G401 (cell line): ENCODE measurements around the gene CES2. TPM values are rescaled to one million over a fixed set of nuclear protein-coding genes. Genes with fewer than 3 reads are reported as not detected.

Source experiments
- DNase-seq: peaks from one replicate; pipeline ENCODE4 v3.0.0-alpha.2; 2015; ENCODE audit warnings: low spot score
- in situ Hi-C: cut with HindIII; loops from 2 replicates; pipeline ENCODE4 v1.10.0; 2016; ENCODE audit warnings: low sequenced_read_pairs, mixed read lengths
- total RNA-seq: library from RNA; depleted of rRNA; stranded (reverse); fragments of >200 nt; shearing (Covaris generic); gene quantifications from 2 replicates; pipeline ENCODE4 v1.2.3, GENCODE V29; 2014

The CES2 gene
- total RNA-seq, 1 experiment from 2014 or later: 41.2 TPM

DNA sequence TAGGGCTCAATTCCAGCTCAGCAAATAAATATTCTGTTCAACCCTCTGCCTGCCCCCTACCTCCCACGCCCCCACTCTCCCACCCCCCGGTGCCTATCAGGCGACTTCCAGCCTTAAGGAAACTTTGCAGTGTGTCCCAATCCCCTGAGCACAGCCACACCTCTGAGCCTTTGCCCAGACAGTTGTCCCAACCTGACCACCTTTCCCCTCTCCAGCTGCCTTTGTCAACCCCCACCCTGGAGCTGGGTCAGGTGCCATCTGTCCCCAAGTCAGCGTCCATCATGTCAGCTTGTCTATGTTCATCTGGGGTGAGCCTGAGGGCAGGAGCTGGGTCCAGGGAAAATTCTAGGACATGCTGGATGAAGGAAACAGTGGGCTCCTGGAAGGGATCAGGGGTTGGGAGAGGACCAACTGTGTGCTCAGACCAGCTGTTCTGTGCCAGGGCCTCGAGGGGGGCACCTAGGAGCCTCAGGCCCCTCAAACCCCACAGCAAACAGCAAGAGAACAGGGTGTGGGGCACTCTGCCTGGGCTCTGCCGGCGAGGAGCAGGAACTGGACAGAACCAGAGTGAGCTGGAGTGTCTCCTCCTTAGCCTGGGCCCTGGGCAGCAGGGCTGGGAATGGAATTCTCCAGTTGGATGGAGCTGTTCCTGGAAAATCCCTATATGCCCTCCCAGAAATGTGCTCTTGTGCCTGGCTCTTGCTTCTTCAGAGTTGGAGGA is 34.4 kb upstream of the CES2 start:
- peak; percentile 83 for DNase-seq
- in situ Hi-C loops: no loop called here

DNA sequence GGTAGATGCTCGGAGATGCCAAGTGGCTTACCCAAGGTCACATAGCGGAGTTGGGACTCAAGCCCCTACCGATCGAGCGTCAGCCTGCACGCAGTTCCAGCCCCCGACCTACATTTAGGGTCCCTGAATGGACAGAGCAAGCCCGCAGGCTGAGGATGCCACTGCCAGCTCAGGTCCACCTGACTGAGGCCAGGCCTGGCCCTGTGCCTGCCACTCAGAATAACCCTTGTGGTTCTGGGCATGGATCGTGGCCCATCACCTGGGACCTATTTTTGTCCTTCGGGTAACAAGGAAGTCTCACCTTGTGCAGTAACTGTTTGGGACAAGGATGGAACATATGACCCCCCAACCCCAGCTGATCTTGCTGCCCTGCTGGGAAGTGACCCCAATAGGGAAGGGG is 33.7 kb upstream of the CES2 start:
- in situ Hi-C loops: no loop called here
- DNase-seq: peak; percentile 89

DNA sequence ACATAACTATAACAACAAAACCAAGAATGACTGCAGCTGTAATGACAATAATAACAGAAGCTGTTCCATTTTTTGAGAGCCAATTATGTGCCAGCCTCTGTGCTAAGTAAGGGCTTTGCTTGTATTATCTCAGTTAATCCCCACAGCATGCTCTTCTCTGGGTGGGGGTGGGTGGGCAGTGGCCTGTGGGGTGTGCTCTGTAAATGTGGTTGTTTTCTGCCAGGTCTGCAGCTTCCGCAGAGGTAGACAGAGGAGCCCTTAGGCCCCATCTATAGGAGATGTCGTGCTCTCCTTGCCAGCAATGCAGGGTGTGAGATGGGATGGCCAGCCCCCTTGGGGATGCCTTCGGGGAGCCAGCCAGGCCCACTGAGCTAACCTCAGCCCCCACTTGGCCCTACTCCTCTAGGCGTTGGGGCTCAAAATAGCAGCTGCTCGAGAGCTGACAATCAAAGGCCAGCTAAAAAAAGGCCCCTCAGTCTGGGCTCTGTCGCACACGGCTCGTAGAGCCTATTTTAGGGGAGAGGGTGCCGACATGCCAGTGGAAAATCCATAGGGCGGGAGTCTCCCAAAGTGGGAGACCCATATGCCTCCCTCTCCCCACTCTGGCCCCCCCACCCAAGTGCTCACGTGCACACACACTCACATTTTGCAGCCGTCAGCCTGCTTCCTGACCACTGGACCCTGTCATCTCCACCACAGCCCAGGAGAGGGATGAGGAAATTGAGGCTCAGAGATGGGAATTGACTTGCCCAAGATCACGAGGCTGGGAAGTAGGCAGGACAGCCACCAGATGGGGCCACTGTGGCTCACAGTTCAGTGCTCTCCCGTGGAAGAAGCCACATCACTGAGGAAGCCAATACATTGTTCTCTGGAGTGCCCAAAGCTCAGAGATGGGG is 32.4 kb upstream of the CES2 start:
- in situ Hi-C loops: no loop called here
- DNase-seq: no peak

DNA sequence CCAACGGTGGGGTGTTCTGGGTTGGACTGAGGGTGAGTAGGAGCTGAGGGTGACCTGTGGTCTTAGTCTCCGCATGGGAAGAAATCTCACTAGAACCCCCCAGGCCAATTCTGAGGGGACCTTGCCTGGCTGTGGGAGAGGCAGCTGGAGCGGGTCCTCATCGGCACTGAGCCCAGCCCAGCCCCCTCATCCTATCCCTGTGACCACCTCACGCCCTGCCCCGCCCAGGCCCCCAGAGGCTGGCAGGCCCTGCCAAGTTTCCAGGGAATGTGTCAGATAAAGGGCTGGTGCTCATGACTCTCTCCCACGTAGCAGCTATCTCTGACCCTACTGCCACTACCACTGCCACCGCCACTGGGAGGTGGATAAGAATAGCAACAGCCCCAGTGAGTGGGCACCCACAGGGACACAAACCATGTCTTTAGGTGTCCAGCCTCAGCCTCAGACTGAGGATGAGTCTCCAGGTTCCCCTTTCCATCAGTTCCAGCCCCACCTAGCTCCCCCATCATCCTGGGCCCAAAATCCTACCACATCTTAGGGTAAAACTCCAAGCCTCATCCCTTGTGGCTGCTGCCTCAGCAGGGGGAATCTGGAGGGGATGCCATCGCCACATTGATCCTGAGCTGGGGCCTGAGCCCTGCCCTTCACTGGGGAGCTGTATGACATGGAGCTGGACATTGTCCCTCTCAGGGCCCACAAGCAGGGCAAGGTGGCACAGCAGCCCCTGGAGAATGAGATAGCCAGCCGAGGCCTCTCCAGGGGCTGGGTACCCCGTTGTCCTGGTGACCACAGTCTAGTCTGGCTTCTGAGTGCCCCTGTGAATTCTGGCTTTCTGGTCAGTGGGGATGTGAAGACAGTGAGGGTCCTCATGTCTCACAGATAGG is 31.5 kb upstream of the CES2 start:
- DNase-seq: no peak
- in situ Hi-C loops: no loop called here

DNA sequence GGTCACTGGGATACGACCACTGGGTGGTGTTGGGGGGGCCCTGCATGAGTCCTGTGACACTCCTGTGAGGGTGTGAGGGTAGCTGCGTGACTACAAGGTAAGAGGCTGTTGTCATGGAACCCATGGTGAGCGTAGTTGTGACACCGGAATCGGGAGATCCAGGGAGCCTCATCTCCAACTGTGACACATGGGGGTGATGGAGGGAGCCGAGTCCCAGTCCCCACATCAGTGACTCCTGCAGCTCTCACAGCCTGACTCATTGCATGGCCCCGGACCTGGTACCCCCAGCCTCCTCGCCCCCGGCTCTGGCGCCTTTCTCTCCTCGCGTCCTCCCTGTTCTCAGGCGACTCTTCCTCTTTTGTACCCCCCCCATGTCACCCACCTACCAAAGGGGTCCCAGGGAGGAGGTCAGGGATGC is 30.9 kb upstream of the CES2 start:
- no peak for DNase-seq
- in situ Hi-C loops: no loop called here

DNA sequence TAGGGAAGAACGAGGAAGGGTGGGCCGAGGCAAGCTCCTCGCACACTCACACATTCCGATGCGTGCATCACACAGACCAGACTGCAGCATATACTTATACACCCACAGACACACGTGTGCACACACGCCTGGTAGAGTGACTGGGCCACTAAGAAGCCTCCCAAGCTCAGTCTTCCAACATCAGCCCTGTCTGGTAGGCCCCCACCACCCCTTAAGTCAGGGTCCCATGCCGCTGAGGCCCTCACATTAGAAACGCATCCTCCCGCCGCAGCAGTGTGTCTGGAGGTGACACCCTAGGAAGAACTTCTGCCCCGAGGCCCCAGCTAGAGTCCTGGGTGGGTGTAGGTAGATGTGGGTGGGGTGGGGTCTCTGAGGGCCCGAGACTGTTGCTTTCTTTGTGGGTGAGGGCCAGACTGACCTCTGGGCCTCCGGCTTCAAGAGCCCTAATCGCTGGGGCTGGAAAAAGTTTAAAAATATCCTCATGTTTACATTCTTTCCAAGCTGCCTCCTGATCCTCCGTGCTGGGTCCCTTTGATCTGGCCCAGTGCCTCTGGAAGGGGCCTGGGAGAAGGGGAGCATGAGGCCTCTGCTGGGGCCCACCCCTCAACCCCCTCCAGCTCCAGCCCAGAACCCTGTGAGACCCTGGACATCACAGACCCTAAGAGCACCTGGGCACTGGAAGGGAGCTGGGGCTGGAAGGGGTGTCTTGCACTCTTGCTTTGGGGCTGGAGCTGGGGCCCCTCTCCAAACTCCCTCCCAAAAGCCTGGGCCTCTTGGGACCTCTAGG is 30.3 kb upstream of the CES2 start:
- no peak for DNase-seq
- in situ Hi-C loops: no loop called here

DNA sequence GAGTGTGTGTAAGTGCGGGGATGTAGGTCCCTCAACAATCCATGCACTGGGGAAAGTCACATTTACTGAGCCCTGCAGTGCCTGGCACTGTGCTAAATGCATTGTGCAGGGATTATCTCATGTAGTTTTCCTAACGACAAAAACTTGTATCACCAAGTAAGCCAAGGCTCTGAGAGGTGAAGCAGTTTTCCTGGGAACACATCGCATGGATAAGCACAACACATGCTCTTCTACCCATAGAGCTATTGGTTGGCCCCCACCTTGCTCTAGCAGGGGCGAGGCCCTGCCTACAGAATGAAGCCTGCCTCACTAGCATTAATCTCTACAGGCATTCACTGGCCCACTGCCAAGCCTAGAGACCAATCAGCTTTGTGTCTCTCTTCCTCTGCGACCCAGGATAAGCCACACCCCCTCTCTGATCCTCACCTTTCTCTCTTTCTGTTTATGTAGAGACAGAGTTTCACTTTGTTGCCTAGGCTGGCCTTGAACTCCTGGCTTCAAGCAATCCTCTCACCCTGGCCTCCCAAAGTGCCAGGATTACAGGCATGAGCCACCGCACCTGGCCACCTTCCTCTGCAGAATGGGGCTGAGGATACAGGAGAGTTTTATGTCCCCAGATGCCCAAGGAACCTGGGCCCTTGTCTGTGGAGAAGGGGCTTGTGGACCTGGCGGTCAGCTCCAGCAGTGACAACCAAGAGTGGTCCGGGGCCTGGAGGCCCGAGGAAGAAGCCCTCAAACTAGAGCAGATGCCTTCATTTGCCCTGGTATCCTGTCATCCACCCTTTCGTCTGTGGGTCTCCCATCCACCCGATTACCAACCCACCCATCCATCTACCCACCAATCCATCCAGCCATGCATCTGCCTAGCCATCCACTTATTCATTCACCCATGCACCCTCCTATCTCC is 29.4 kb upstream of the CES2 start:
- DNase-seq: no peak
- in situ Hi-C loops: no loop called here

DNA sequence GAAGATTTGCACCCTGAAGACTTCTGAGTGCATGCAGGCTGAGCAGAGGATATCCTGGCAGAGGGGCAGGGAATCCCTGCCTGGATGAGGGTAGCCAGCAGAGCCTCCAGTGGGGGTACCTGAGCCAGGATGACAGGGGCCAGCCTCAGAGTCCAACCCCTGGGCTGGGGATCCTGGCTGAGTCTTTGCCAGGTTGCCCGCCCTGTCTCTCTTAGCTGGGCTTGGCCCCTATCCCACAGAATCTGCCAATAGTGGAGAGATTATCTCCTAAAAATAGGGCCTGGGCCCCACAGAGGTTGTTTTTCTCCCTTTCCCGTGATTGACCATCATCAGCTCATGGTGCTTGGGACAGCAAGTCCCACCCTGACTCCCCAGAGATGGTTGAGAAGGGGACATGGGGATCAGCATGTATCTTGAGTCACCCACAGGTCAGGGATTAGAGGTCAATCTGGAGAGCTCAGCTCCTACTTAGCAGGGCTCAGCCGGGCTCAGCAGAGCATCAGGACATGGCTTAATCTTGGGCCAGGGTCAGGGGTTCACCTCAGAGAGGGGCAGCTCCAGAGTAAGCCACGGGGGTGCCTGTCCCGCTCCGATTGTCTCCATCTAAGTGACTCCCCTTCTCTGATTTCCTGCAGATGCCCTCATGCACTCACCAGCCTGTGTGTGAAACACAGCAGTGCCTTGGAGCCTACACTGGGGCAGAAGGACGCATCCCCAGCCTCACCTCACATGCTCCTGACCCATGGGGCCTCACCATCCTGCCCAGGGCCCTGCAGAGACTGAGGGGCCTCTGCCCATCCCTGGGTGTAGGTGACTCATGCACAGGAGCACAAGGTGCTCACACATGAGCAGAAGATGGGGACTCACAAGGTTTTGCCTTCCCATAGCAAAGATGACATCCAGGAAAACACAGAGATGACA is 28.1 kb upstream of the CES2 start:
- no peak for DNase-seq
- in situ Hi-C loops: no loop called here

DNA sequence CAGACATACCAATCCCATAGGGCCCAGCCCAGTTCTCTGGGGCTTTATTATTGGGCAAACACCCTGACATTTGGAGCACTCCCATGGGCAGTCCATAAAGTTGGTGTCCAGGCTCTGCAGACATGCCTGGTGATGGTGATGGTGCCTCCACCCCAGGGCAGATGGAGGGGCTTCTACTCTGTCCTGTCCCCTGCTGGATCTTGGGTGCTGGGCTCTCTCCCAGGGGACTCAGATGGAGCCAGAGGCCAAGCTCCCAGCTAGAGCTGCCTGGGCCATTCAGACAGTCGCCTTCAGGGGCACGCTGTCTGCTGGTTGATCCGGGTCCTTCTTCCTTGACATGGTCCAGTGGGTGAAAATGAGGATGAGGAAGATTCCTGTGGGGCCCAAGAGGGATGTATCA is 27.2 kb upstream of the CES2 start:
- in situ Hi-C loops: no loop called here
- no peak for DNase-seq

DNA sequence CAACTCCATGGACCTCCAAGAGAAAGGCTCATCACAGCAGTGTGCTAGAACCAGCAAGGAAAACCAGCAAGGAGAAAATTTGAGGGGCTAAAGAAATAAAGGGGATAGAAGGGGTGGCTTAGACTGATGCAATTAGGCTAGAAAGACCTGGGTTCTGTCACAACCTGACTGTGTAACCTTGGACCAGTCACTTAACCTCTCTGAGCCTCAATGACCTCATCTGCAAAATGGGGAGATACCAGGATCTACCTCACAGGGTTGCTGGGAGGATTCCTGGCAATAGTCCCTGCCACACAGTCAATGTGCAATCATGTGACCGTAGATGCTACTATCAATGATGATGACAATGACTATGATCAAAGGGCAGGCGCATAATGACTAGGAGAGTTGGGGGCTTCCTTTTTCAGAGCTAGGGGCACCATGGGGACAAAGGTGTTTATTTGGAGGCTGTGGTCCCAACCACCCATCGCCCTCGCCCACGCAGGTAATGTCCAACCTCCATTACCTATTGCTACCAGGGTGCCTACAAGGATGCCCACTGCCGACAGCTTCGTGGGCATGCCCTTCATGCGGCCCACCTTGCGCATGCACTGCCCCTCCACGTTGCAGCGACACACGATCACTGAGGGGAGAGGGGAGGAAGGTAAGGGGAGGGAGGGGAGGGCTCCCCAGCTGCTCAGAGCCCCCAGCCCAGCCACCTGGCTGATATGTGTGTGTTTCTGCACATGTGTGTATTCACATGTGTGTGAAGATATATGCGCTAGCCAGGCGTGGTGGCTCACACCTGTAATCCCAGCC is 26.4 kb upstream of the CES2 start:
- in situ Hi-C loops: no loop called here
- DNase-seq: no peak

DNA sequence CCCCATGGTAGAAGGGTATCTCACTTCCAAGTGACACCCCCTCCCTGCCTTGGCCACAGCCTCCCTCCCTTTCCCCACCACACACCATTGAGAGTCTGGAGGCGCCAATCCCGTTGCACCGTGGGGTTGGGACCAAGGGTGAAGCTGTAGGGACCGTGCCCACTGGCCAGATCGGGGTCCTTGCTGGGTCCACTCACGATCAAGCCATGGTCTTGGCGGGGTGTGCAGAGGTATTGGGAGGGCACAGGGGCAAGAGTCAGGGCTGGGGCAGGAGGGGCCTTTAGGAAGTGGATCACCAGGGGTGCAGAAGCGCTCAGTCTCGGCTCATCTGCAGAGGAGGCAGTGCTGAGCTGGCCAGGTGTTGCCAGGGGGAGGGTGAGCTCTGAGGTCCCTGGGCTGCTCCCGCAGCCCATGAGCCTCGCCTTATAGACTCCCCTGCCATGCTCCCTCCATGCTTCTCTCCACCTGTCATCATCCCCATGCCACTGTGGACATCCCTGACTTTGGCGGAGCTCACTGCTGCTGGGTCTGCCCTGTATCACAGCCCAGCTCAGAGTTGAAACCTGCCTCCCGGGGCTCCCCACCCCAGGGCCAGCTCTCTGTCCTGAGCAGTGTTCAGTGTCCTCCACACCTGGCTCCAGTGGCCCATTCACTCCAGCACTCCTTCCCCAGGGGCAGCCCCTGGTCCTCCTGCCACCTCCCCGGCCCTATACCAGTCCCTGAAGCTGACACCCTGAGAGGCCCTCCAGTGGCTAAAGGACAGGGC is 25.0 kb upstream of the CES2 start:
- in situ Hi-C loops: no loop called here
- DNase-seq: no peak

DNA sequence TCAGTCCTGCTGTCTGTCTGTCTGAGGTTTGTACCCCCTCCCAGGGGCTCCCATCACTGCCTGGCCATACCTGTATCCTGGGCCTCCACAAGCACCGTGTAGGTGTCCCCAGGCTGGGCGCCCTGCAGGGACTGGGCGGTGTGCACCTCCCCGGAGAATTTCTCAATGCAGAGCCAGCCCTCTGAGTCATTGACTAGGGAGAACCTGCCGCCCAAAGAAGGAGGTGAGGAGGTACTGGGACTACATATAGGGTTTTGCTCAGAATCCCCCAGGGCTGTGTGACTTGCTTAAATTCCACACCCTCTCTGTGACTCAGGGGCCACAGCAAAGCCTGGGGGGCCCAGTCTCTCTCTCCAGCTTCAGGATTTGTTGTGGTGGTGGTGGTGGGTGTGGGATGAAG is 24.2 kb upstream of the CES2 start:
- in situ Hi-C loops: no loop called here
- DNase-seq: no peak

DNA sequence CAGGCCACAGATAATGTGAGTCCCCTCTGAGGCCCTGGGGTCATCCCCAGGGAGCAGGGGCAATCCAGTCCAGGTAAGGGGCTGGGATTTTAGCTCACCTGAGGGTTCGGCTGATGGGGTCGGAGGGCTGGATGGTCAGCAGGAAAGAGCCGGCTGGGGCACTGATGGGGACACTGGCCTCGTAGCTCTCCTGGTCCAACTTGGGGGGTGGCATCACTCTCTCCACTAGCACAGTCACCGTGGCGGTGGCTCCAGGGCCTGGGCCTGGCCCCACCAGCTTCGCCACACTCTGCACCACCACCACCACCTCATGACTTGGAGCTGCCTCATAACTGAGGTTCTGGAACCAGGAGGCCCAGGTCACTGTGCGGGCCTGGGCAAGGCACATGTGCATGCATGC is 23.5 kb upstream of the CES2 start:
- DNase-seq: no peak
- in situ Hi-C loops: no loop called here

DNA sequence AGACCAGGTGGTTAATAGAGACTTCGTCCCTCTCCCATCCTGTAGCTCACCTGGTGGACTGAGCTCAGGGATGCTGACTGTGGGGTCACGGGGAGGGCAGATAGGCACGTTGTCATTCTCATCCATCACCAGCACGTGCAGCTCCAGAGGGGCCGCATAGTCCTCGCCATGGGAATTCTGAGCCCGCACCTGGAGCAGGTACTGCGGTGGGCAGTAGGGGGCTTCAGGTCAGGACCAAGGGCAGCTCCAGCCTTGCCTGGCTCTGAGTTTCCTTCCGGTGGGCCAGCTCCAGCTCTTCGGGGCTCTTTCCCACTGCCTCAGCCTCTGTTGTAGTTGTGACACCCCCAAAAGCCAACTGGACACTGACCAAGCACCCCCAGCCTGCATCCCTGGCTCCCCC is 22.2 kb upstream of the CES2 start:
- no peak for DNase-seq
- in situ Hi-C loops: no loop called here

DNA sequence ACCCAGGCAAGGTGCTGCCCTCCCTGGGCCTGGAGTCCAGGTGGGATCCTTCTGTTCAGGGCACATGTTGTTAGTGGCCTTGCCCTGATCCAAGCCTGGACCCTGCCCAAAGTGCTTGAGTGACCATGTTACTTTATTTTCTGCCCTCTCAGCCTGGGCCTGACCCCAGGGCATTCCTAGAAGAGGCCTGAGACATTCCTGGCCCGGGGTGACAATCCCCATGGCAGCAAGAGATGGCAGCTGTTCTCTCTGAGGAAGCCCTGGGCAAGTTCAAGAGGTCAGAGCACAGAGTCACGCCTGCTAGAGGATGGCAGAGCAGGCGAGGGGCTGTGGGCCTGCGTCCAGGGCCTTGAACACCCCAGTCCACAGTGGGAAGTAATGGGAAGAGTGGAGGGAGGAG is 21.6 kb upstream of the CES2 start:
- in situ Hi-C loops: no loop called here
- no peak for DNase-seq

DNA sequence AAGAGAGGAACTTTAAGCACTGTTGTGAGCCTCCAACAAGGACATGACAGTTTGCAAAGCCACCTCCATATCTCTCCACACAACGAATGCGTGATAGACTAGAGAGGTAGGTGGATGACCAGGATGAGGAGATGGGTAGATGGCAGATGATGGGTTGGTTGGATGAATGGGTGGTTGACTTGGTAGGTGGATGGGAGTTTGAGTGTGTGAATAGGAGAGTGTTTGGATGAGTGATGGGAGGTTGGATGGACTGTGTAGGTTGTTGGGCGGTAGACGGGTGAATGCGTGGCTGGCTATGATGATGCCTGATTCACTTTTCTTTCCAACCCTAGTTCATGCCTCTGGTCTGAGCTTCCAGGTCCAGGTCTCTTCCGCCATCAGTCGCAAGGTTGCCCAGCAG is 20.8 kb upstream of the CES2 start:
- in situ Hi-C loops: no loop called here
- DNase-seq: no peak
